Dedifferentiated amniotic fluid mesenchymal stem cell (primary cell): ENCODE results near the gene SPOCD1.

Source experiments
- DNase-seq: peaks from one replicate; pipeline ENCODE4 v3.0.0-alpha.2; 2016; ENCODE audit errors: extremely low spot score

Gene SPOCD1

DNA sequence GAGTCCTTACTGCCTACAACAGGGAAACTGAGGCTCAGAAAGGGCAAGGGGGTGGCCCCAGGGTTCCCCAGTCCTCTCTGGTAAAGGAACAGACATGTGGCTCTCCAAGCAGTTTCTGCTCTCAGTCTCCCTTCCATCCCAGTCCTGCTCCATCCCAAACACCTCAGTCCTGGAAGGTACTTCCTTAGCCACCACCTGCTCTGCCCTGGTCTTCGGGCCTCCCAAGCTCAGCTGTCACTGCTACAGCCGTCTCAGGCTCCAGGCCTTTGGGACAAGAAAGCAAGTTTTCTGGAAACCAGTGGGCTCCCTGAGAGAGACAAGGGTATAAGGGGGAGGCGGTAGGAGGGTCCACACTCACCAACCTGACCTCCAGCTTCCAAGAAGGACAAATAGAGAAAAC, 28.6 kb downstream of the SPOCD1 start:
- no peak for DNase-seq

DNA sequence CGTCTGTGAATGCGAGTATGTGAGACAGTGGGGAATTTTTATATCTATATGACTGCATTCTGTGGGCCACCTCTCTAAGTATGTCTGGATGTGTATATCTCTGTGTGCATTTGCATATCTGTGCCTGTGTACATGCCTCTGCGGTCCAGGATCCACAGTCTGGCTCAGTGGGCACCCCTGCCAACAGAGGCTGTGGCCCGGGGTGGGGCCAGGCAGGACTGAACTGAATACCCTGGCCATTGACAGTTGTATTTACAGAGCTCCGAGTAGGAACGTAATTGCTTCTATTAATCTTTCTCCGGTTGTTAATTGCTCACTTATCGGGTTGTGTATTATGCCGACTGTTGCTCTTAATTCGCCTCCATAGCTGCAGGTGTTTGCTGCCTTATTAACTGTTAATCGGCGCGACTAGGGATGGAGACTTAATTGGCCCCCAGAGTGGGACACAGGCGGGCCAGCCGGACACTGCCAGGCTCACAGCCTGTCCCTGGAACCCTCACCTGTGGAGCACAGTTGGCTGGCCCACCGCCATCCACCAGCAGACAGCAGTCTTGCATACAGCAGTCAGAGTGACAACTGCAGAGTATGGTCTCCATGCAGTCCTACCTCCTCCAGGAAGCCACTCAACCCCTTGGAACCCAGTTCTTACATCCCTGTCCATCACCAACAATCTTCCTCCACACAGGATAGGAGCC, 29.3 kb downstream of the SPOCD1 start:
- DNase-seq, result no peak

DNA sequence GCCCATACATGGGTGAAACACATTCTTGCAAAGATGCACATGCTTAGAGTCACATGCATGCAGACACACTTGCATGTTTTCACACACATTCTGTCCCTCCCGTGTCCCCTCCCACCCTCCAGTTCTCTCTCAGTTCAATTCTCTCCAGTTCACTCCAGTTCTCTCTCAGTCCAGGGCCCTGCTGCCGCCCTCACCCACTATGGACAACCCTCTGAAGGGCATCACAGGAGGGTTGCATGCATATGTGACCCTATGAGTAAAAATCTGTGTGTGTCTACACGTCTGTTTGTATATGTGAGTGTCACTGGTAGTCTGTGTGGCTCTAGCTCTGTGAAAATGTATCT, 29.9 kb downstream of the SPOCD1 start:
- DNase-seq, result no peak

DNA sequence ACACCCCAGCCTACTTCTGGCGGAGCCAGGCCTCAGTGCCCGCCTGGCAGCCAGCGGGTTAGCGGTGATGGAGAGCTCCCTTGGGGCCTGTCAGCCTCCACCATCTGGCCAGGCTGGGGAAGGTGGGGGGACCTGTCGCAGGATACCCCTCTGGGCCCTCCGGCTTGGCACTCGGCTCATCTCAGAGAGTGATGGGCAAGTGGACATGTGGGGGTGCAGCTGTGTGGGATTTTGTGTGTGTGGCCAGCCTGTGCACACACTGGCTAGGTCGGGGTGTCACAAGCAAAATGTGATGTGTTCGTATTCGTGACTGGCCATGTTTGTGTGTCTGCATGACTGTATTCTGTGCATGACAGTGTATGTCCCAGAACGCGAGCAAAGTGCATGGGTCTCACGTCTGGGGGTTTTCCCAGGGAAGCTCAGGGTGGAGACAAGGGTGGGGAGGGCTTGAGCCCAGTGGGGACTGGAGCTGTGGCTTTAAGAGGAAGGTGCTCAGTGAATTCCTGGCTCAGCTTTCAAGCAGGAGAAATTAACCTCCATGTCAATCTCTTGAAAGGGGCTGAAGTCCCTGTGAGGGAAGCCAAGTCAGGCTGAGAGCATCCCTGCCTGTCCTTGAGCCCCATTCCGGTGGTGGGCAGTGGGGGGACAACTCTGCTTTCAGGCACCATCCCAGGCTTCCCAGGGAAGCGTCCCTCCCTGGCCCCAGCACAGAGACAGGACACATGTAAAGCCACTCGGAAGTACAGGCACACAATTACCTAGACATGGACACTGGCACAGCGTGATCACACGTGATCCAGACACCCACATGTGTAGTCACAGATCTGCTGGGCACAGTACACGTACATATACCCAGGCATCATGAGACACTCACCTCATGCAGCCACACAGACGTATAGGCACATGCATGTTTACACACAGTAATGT, 30.5 kb downstream of the SPOCD1 start:
- DNase-seq, result no peak

DNA sequence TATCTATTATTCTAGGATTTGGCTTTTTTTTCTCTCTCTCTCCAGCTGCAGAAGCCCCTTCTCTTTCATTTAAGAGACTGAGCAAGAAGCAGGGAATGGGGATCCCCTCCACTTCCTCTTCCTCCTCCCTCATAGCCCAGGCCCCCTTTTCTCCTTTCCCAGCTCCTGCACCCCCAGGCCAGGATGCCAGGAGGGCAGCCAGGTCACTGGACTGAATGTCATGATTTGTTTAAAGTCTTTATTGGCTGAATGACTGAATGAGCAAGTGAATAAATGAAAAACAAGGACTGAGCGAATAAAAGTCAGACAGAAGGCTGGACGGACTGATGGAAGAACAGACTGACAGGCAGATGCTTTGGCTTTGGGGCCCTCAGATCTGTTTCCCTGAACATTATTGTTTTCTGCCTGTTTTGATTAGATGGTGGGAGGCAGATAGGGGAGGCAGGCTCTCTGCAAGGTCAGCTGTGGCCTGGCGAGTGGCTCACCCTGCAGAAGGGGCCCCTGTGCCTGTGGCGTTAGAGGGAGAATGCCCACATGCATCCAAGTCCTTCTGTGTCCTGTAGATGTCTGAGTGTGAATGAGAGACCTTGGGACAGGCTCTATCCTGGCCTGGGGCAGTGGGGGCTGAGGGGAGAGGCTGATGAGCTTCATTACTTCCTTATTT, 31.3 kb downstream of the SPOCD1 start:
- no peak for DNase-seq

DNA sequence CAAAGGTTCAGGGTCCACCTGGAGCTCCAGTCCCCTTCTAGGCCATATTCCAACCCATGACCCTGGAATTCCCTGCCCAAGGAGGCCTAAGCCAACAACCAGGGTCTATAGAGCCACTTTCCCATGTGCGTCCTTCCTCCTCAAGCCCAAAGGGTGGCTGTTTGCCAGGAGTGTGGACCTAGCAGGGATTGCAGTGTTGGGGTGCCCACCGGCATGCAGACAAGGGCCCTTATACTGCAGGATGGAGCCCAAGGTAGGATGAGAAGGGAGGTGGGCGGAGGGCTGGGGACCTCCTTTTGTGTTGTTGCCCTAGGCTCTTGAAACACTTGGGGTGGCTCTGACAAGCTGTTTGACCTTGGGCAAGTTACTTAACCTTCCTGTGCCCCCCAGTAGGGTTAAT, 32.0 kb downstream of the SPOCD1 start:
- no peak for DNase-seq

DNA sequence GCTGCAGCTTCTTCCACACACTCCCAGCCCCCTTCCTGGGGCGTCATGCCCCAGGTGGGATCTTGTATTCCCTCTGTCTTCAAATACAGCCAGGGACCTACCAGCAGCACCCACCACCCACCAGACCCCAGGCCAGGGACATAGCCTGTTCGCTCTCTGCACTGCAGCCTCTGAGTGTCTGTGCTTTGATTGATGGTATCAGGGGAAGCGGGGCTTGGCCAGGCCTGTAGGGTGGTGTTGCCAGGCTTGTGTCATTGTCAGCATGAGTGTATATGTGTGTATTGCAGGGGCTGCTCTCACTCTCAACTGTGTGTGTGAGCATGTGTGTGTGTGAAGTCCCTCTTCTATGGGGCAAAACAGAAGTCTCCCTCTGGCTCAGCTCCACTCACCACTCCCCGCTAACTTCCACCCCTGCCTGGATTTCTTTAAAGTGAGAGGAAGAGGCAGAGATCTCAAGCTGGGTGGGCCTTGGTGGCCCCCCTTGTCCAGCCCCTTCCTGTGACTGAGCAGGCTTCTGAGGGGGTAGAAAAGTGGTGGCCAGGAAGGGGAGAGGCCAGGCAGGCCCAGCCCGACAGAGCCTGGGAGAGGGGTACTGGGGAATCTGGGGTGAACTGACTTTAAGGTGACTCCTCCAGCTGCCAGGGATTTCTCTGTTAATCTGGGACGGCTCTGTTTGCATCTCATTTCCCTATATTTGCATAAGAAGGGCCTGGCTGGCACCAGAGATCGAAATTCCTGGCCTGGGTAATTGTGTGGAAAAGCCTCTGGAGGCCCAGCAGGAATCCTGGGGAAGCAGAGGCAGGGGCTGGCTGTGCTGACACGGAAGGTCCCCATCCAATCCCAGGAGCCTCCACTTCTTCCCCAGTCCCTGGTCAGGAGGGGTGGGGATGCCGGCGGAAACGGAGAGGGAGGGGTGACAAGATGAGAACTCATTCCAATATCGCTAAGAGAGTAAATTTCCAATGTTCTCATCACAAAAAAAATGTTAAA, 33.1 kb downstream of the SPOCD1 start:
- no peak for DNase-seq

DNA sequence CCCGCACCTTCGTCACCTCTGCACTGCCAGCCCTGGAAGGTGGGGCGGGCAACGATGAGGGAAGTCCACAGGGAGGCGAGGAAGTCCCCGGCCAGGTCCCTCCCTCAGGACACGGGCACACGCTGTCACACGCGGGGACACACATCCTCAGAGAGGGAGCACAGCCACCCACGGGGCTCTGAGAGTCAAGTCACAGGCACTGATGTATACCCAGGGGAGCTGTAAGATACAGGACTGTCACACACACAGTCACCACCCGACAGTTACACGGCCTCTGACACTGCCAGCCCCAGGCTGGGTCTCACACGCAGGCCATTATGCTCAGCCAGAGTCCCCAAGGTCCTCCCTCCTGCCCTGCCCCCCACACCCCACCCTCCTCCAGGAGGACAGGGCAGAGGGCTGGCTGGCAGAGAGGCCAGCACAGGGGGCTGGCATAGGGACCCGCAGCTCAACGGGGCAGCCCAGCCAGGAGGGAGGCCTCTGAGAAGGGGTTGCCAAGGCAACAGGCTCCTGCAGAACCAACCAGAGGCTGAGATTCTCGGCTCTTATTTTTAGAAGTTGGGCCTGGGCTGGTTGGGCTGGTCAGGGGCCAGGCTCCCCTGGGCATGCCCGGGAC, 34.0 kb downstream of the SPOCD1 start:
- no peak for DNase-seq

DNA sequence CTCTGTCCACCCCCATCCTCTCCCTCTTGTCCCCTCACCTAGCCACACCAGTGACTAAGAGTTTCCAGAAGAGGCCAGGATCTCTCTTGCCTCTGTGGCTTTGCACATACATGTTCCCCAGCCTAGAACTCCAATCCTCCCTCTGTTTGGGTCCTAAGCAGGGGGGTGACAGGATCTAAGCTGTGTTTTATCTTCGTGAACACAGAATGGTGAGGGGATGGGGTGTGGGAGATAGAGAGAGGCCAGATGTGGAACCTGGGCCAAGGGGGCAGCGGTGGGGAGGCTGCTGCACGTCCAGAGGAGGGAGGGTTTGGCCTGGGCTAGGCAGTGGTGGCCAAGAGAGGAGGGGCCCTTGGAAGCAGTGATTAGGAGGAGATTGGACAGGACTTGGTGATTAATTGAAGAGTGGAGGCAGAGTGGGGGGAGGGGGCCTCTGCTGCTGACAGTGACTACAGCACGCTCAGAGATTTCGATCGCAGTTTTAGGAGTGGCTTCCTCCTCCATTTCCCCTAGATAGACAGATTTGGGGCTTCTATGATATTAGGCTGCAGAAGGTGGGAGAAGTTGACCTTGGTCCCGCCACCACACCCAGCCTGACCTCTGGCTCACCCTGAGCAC, 34.6 kb downstream of the SPOCD1 start:
- no peak for DNase-seq

DNA sequence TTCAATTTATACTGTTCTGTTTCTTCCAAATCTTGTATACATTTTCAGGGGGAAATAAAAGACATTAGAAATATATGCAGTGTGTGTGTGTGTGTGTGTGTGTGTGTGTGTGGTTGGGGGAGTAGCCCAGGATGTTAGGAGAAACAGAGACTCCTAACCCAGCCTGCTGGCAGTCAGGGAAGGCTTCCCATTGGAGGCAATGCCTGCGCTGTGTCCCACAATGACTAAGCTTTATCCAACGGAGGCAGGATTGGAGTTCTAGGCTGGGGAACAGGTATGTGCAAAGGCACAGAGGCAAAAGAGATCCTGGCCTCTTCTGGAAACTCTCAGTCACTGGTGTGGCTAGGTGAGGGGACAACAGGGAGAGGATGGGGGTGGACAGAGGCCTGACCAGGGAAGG, 35.2 kb downstream of the SPOCD1 start:
- no peak for DNase-seq

DNA sequence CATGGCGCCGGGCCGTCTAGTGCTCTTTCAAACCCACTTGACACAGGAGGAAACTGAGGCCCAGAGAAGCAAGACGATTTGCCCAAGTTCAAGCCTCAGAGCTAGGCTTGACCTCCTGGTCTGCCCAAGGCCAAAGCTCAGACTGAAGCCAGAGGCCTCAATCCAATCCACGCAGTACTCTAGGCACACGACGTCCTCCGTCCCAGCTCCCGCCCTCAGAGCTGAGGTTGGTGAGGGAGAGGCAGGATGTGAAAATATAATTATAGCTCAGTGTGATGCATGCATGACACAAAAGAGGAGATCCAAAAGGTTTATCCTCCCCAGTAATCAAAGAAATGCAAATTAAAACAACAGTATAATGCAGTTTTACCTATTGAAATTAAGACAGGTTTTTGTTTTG, 36.1 kb downstream of the SPOCD1 start:
- DNase-seq, result no peak

DNA sequence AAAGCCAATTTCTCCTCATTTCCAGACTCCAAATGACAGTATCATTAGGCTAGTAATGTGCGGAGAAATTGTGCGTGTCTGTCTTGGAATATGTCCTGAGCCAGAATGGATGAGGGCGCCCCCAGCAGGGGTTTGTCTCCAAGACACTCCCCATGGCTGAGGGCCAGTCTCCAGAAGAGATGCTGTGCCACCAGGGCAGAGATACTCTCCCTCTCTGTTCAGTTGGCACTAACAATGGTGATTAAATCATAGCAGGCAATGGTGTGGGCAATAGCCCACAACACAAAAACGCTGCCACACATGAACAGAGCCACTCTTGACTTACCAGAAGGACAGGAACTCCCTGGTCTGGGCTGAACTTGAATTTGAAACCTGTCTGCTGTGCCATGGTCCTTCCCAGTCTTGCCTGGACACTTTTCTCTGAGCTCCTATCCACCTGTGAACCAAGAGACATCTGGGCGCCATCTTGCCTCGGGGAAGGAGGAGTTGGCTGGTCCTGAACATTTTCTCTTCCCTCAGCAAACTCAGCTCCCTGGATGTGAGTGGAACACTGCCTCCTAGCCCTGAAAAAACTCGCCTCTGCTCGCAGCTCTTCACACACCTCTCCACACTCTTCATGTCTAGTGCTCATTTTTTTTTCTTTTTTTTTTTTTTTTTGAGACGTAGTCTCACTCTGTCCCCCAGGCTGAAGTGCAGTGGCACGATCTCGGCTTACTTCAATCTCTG, 36.9 kb downstream of the SPOCD1 start:
- no peak for DNase-seq

DNA sequence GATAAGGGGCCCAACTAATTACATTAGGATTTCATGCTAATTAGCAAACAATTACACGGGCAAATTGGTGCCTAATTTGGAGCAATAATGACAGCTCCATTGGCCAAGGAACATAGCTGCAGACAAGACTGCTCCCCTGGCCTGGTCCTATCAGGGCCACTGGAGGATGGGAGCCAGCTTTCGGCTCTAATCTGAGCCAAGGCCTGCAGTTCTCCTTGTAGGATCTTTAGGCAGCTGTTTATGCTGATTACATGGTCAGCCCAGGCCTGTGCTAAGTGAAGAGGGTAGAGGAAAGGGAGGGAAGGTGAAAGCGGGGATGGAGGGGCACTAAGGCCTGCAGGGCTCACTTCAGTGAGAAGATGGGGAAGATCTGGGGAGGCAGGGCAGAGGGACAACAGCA, 39.3 kb downstream of the SPOCD1 start:
- DNase-seq, result no peak

DNA sequence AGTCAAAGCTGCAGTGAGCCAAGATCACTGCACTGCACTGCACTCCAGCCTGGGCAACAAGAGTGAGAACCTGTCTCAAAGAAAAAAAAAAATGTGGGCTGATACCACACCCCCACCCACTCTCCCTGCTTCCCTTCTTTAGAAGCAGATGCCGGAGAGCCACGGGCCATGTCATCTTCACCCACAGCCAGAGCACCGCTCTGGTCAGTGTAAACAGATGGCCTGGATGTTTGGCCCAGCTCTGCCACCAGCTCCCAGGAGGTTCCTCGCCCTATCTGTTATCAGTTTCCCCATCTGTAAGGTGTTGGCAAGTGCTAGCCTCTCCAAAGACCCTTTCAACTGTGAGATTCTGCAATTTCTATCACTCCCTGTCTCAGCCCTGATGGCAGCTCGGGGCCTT, 39.8 kb downstream of the SPOCD1 start:
- no peak for DNase-seq

DNA sequence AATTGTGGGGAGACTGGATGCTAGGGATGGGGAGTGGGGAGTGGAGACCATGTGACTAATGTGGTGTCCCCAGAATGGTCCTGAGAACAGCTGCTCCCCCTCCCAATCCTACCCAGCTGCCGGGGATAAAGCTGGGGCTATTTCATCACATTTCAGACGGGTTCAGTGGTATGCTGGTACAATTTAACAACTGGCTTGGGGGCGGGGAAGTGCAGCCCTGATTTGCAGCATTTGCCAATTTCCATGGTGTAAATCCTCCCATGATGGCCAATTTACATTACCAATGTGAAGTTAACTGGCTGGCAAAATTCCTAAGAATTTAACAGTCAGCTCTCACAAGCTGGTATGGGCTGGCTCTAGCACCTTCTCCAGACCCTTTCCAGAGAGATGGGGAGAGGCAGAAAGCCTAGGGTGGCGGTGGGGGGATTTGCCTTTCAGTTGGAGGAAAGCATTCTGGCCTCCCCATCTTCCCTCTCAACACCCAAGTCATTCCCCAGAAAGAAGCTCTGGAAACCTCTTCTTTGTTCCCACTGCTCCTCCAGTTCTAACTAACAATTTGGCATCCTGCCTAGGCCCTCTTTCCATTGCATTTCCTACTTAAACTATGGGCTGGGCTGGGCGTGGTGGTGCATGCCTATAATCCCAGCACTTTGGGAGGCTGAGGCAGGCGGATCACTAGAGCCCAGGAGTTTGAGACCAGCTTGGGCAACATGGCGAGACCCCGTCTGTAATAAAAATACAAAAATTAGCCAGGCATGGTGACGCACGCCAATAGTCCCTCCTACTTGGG, 40.4 kb downstream of the SPOCD1 start:
- no peak for DNase-seq

DNA sequence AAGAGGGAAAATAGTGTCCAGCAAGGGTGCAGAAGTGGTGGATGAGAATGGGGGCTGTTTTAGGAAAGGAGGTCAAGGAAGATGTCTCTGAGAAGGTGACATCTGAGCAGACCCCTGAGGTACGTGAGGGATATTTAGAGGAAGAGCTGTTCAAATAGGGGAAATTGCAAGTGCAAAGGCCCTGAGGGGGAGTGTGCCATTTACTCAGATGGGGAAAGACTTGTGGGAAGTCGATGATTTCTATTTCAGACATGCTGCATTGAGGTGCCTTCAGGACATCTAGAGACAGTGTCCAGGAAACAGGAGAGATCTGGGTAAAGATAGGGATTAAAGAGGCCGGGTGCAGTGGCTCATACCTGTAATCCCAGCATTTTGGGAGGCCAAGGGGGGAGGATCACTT, 41.3 kb downstream of the SPOCD1 start:
- no peak for DNase-seq

DNA sequence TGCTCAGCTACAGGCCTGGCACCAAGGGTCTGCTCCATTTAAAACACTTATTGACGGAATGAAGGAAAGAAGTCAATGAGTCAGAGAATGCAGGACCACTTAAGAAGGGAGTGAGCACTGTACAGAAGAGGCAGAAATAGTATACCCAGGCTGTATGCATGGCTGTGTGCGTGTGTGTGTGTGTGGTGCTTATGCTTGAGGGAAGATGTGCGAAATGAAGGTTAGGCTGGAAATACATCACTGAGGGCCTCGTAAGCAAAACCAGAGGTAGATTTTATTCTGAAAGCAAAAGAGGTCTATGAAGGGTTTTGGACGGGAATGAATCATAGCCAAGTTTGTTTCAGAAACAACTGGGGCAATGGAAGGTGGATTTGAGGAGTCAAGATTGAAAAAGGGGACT, 42.0 kb downstream of the SPOCD1 start:
- DNase-seq, result no peak

DNA sequence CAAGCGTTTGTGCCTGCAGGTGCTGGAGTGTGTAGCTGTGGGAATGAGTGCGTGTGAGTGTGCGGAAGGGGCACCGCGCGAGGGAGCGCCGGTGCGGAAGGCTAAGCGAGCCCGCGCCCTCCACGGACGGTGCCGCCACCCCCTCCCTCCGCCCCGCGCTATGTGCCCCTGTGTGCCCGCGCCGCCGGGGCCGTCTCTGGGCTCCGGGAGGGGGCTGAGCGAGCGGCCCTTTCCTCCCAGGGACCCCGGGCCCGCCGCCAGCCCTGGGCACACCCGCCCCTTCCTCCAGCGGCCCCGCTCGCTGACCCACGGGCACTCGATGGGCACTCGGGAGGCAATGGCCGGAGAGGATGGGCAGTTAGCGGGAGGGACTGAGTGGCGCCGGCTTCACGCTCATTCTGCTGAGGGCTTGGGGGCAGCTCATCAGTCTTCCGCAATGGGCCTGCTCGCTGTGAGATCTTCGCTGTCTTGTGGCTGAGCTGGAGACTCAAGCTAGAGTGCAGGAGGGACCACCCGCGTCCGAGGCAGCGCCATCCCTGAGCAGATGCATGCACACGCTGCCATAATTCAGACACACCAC, 43.1 kb downstream of the SPOCD1 start:
- no peak for DNase-seq
